Upper lobe of left lung (tissue), 6 donors: Measurements from ENCODE around the gene CPN1. TPM values are rescaled to one million over a fixed set of nuclear protein-coding genes. Genes with fewer than 3 reads are reported as not detected.

Source experiments
- ATAC-seq, 2 donors: fragments of 200-7000 bp; cut with Tn5 transposase; one replicate each; pipeline ENCODE4 v1.9.1; 2022; ENCODE audit warnings: mild to moderate bottlenecking in 2 of 2, moderate library complexity in 2 of 2; ENCODE audit not compliant: low FRiP score in 2 of 2
- DNase-seq, 2 donors: peaks; one replicate each; pipeline ENCODE4 v3.0.0-alpha.2; 2019 to 2020
- H3K27ac ChIP-seq, 4 donors: fragments of 200-600 bp; sonication (generic); one replicate each; pipeline ENCODE4 v1.5.1; 2016 to 2019
- H3K27me3 ChIP-seq, 4 donors: fragments of 200-600 bp; sonication (generic); one replicate each; pipeline ENCODE4 v1.5.1; 2017 to 2019
- H3K36me3 ChIP-seq, 4 donors: fragments of 200-600 bp; sonication (generic); one replicate each; pipeline ENCODE4 v1.5.1; 2016 to 2019
- H3K4me1 ChIP-seq, 4 donors: fragments of 200-600 bp; sonication (generic); one replicate each; pipeline ENCODE4 v1.5.1; 2018 to 2019
- H3K4me3 ChIP-seq, 4 donors: fragments of 200-600 bp; sonication (generic); one replicate each; pipeline ENCODE4 v1.5.1; 2017 to 2019; ENCODE audit warnings: mild to moderate bottlenecking in 2 of 4, moderate library complexity in 1 of 4
- H3K9me3 ChIP-seq, 4 donors: fragments of 200-600 bp; sonication (generic); one replicate each; pipeline ENCODE4 v1.5.1; 2018 to 2019
- EP300 ChIP-seq, 4 donors: sonication (generic); formaldehyde crosslinking; IDR thresholded peaks; one replicate each; pipeline ENCODE4 v1.5.1; 2017; ENCODE audit warnings: antibody characterized with exemption in 4 of 4, control low read depth in 2 of 4
- POLR2A ChIP-seq, 4 donors: fragments of 450-650 bp; IDR thresholded peaks; one replicate each; pipeline ENCODE4 v1.5.1; 2016 to 2017; ENCODE audit warnings: antibody characterized with exemption in 4 of 4, mild to moderate bottlenecking in 2 of 4
- POLR2AphosphoS5 ChIP-seq, 2 donors: sonication (generic); formaldehyde crosslinking; IDR thresholded peaks; one replicate each; pipeline ENCODE4 v1.5.1; 2017; ENCODE audit warnings: antibody characterized with exemption in 2 of 2
- WGBS, 2 donors: methylation state at CpG; one replicate each; pipeline ENCODE4 v1.1.5; 2017 to 2018; 5-methylcytosine and 5-hydroxymethylcytosine counted together
- total RNA-seq, 6 donors: library from RNA; depleted of rRNA in 4 of 6; stranded (reverse); fragments of >200 nt in 4 of 6; gene quantifications; one replicate each; pipeline versions ENCODE4 v1.1.0 to v1.2.1, GENCODE V29; 2016 to 2021
- TF ChIP-seq, protein P1 (sequence below), 6 experiments: fragments of 450-650 bp in 4 of 6; fragments of 200-600 bp in 2 of 6; sonication (generic) in 2 of 6; IDR thresholded peaks; one replicate each; pipeline ENCODE4 v1.5.1; 2016 to 2019; ENCODE audit warnings: antibody characterized with exemption in 6 of 6
- donor health status: DM: no; HTN: no; CAD: no; lungs with moderate emphysema.
- donor health status: DM: no; HTN: yes; CAD: no; lungs with severe emphysema.

The CPN1 gene
- total RNA-seq, 6 donors from 2014 or later, result not detected

DNA sequence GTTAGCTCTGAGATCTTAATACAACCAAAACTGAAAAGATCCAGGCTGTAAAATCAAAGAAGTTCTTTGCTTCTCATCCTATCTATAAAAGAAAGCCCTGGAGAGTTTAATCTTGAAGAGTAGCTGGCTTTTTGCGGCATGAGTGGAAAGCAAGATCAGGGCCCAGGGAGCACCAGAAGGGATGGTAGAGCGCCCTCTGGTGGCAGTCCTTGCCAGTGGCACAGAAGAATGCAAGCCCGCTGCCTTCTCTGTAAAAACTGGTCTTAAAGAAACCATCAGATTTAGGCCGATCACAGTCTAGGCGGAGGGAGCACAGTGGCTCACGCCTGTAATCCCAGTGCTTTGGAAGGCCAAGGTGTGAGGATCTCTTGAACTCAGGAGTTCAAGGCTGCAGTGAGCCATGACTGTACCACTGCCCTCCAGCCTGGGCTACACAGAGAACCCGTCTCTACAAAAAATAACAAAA lies 35.6 kb downstream of the CPN1 start:
- peak in 1 of 2 donors; percentile 83 for DNase-seq
- Histone ChIP-seq H3K36me3 (no peaks in the 10 kb centered on the region), H3K27me3 (no peaks in the 10 kb centered on the region), H3K27ac (no peak overlapping the region), H3K4me1 (peaks cover 0 to 8% (median 4%) of the 10 kb centered on the region in 4 donors), H3K9me3 (no peaks in the 10 kb centered on the region), H3K4me3 (no peak overlapping the region)
- TF ChIP-seq EP300 (IDR thresholded peaks at IDR 0.05) (no peak), POLR2A (IDR thresholded peaks at IDR 0.05) (no peak), POLR2AphosphoS5 (IDR thresholded peaks at IDR 0.05) (no peak)
- TF ChIP-seq, protein P1, sequence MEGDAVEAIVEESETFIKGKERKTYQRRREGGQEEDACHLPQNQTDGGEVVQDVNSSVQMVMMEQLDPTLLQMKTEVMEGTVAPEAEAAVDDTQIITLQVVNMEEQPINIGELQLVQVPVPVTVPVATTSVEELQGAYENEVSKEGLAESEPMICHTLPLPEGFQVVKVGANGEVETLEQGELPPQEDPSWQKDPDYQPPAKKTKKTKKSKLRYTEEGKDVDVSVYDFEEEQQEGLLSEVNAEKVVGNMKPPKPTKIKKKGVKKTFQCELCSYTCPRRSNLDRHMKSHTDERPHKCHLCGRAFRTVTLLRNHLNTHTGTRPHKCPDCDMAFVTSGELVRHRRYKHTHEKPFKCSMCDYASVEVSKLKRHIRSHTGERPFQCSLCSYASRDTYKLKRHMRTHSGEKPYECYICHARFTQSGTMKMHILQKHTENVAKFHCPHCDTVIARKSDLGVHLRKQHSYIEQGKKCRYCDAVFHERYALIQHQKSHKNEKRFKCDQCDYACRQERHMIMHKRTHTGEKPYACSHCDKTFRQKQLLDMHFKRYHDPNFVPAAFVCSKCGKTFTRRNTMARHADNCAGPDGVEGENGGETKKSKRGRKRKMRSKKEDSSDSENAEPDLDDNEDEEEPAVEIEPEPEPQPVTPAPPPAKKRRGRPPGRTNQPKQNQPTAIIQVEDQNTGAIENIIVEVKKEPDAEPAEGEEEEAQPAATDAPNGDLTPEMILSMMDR (IDR thresholded peaks at IDR 0.05), result peak; percentile 78 to 97 (median 88)
- ATAC-seq, result peak; percentile 76 to 90
- 24 to 30% methylated on average over 5 to 7 of the region's 7 CpGs for WGBS, 2 donors

DNA sequence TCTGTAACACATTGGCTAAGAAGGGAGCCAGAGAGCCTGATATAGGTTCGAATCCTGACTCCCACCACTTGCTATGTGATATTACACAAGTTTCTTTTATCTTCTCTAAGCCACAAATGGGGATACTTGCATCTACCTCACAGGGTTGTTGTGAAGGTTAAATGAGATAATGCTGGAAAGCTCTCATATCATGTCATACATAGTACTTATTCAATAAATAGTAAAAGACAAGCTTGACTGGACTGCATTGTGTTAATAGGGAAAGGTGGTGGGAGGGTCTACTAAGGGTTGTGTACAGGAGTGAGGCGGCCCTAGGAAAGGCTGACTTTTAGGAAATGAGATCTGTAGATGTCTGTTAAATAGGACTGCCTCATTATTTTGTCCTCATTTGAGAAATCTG lies 36.1 kb downstream of the CPN1 start:
- TF ChIP-seq, protein P1 (IDR thresholded peaks at IDR 0.05), result no peak
- TF ChIP-seq POLR2A (IDR thresholded peaks at IDR 0.05) (no peak), EP300 (IDR thresholded peaks at IDR 0.05) (no peak), POLR2AphosphoS5 (IDR thresholded peaks at IDR 0.05) (no peak)
- no peak for ATAC-seq
- 61 to 72% methylated on average over 2 of the region's 2 CpGs for WGBS, 2 donors
- H3K4me3 ChIP-seq, result no peak overlapping the region
- no peak for DNase-seq
- H3K4me1 ChIP-seq, result peaks cover 0 to 8% (median 4%) of the 10 kb centered on the region in 4 donors
- no peaks in the 10 kb centered on the region for H3K27me3 ChIP-seq
- no peak overlapping the region for H3K27ac ChIP-seq
- H3K9me3 ChIP-seq, result no peaks in the 10 kb centered on the region
- no peaks in the 10 kb centered on the region for H3K36me3 ChIP-seq

DNA sequence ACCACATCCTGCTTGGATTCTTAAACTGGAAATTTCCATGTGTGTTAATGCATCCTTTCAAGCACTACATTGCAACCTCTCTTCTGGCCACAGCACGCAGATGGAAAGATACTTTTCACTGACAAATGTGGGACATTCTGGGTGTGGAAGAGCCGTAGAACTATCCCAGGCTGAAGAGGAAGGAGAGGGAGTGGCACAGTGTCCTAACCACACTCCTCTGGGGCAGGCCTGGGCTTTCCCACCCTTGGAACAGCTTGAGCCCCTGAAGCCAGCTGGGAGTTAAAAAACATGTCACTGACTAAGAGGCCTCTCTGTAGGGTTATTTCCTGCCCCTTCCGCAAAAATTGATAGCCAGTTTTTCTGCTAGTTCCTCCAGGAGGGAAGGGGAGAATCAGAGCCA lies 37.9 kb downstream of the CPN1 start:
- ATAC-seq, result peak in 1 of 2 donors; percentile 81
- Histone ChIP-seq H3K4me3 (no peak overlapping the region), H3K27me3 (no peaks in the 10 kb centered on the region), H3K9me3 (no peaks in the 10 kb centered on the region), H3K27ac (peak overlapping the region in 3 of 4 donors; percentile 5 to 50 (median 21)), H3K4me1 (peaks cover 0 to 8% (median 4%) of the 10 kb centered on the region in 4 donors), H3K36me3 (no peaks in the 10 kb centered on the region)
- DNase-seq, result no peak
- WGBS, 2 donors, result 23 to 29% methylated on average over 3 of the region's 3 CpGs
- TF ChIP-seq POLR2AphosphoS5 (IDR thresholded peaks at IDR 0.05), result no peak
- TF ChIP-seq, protein P1 (IDR thresholded peaks at IDR 0.05), result no peak
- no peak for TF ChIP-seq POLR2A (IDR thresholded peaks at IDR 0.05)
- no peak for TF ChIP-seq EP300 (IDR thresholded peaks at IDR 0.05)

GRCh38 chr10:100043344-100043743 lies 38.3 kb downstream of the CPN1 start:
- TF ChIP-seq POLR2A (IDR thresholded peaks at IDR 0.05) (no peak), EP300 (IDR thresholded peaks at IDR 0.05) (no peak), POLR2AphosphoS5 (IDR thresholded peaks at IDR 0.05) (no peak)
- TF ChIP-seq, protein P1 (IDR thresholded peaks at IDR 0.05), result no peak
- no peak for ATAC-seq
- no peaks in the 10 kb centered on the region for H3K36me3 ChIP-seq
- H3K4me3 ChIP-seq, result no peak overlapping the region
- 82 to 91% methylated on average over 2 of the region's 2 CpGs for WGBS, 2 donors
- no peak for DNase-seq
- H3K4me1 ChIP-seq, result peaks cover 0 to 8% (median 4%) of the 10 kb centered on the region in 4 donors
- no peaks in the 10 kb centered on the region for H3K9me3 ChIP-seq
- no peaks in the 10 kb centered on the region for H3K27me3 ChIP-seq
- peak overlapping the region in 2 of 4 donors; percentile 5 to 50 for H3K27ac ChIP-seq
